Jurkat, Clone E6-1 (cell line): ENCODE data around the gene KCNQ5.

Experiments used
- DNase-seq: peaks from one replicate; pipeline ENCODE4 v3.0.0-alpha.2; 2011; ENCODE audit warnings: low read depth, low spot score
- H3K4me3 ChIP-seq: 2 replicates; pipeline ENCODE4 v1.5.1; 2011; ENCODE audit warnings: mild to moderate bottlenecking, low read length, control low read depth, moderate library complexity

The KCNQ5 gene

GRCh38 chr6:73108949-73109348 is 487.1 kb downstream of the KCNQ5 start:
- no peak overlapping the region for H3K4me3 ChIP-seq
- no peak for DNase-seq

GRCh38 chr6:73109659-73110058 is 487.8 kb downstream of the KCNQ5 start:
- H3K4me3 ChIP-seq = no peak overlapping the region
- no peak for DNase-seq

GRCh38 chr6:73116330-73116729 is 494.5 kb downstream of the KCNQ5 start:
- DNase-seq = no peak

GRCh38 chr6:73121421-73121993 is 499.6 kb downstream of the KCNQ5 start:
- no peak overlapping the region for H3K4me3 ChIP-seq
- DNase-seq = no peak

More at GRCh38 chr6:73116330-73116729, 494.5 kb downstream of the KCNQ5 start:
- H3K4me3 ChIP-seq = no peak overlapping the region

GRCh38 chr6:73123632-73124329 is 501.9 kb downstream of the KCNQ5 start:
- no peak overlapping the region for H3K4me3 ChIP-seq
- DNase-seq = no peak

GRCh38 chr6:73129653-73130443 is 508.0 kb downstream of the KCNQ5 start:
- H3K4me3 ChIP-seq = no peak overlapping the region; the same call in 1 of the 2 replicates
- peak; percentile 49 for DNase-seq

GRCh38 chr6:73131706-73132105 is 509.8 kb downstream of the KCNQ5 start:
- H3K4me3 ChIP-seq = no peak overlapping the region
- no peak for DNase-seq

GRCh38 chr6:73134588-73134987 is 512.7 kb downstream of the KCNQ5 start:
- DNase-seq = peak; percentile 53

GRCh38 chr6:73139681-73140383 is 518.0 kb downstream of the KCNQ5 start:
- no peak for DNase-seq
- no peak overlapping the region for H3K4me3 ChIP-seq

More at GRCh38 chr6:73134588-73134987, 512.7 kb downstream of the KCNQ5 start:
- no peak overlapping the region for H3K4me3 ChIP-seq

- no peak for DNase-seq
- H3K4me3 ChIP-seq = no peak overlapping the region
Measured at GRCh38 chr6:73143551-73143950, 521.7 kb downstream of the KCNQ5 start.

- H3K4me3 ChIP-seq = no peak overlapping the region
- DNase-seq = no peak
Measured at GRCh38 chr6:73144516-73144915, 522.7 kb downstream of the KCNQ5 start.

GRCh38 chr6:73145690-73146089 is 523.8 kb downstream of the KCNQ5 start:
- no peak for DNase-seq

GRCh38 chr6:73151732-73152131 is 529.9 kb downstream of the KCNQ5 start:
- no peak for DNase-seq
- H3K4me3 ChIP-seq = no peak overlapping the region

More at GRCh38 chr6:73145690-73146089, 523.8 kb downstream of the KCNQ5 start:
- no peak overlapping the region for H3K4me3 ChIP-seq

- DNase-seq = no peak
- no peak overlapping the region for H3K4me3 ChIP-seq
Measured at GRCh38 chr6:73152556-73152955, 530.7 kb downstream of the KCNQ5 start.

- DNase-seq = no peak
- H3K4me3 ChIP-seq = no peak overlapping the region
Measured at GRCh38 chr6:73152966-73153757, 531.3 kb downstream of the KCNQ5 start.

GRCh38 chr6:73156793-73157767 is 535.2 kb downstream of the KCNQ5 start:
- no peak for DNase-seq
- no peak overlapping the region for H3K4me3 ChIP-seq

- no peak for DNase-seq
- H3K4me3 ChIP-seq = no peak overlapping the region
Measured at GRCh38 chr6:73157870-73158269, 536.0 kb downstream of the KCNQ5 start.

- DNase-seq = no peak
- H3K4me3 ChIP-seq = no peak overlapping the region
Measured at GRCh38 chr6:73169111-73169510, 547.2 kb downstream of the KCNQ5 start.
